Stimulated activated CD8-positive, alpha-beta memory T cell treated with anti-CD3 and anti-CD28 coated beads, Interleukin-7, amount 100 ng/mL, for 4 hours (primary cell): Measurements from ENCODE around the gene EPB41L4A.

Source experiments
- DNase-seq, 2 donors: peaks; one replicate each; pipeline ENCODE4 v3.0.0-alpha.2; 2020; ENCODE audit warnings: low read depth in 2 of 2

The EPB41L4A gene

GRCh38 chr5:112156211-112156610 lies 262.9 kb downstream of the EPB41L4A start:
- DNase-seq: no peak

GRCh38 chr5:112154940-112155686 lies 264.0 kb downstream of the EPB41L4A start:
- DNase-seq: no peak

GRCh38 chr5:112149727-112150126 lies 269.4 kb downstream of the EPB41L4A start:
- no peak for DNase-seq

- peak; percentile 13 to 51 for DNase-seq
These were observed 272.5 kb downstream of the EPB41L4A start for GRCh38 chr5:112146323-112147226.

- DNase-seq: no peak
These were observed 275.4 kb downstream of the EPB41L4A start for GRCh38 chr5:112143690-112144089.

GRCh38 chr5:112142769-112143270 lies 276.3 kb downstream of the EPB41L4A start:
- DNase-seq: no peak

- no peak for DNase-seq
These were observed 277.5 kb downstream of the EPB41L4A start for GRCh38 chr5:112141582-112141981.

GRCh38 chr5:112138526-112138925 lies 280.6 kb downstream of the EPB41L4A start:
- no peak for DNase-seq

- no peak for DNase-seq
These were observed 282.3 kb downstream of the EPB41L4A start for GRCh38 chr5:112136773-112137172.

GRCh38 chr5:112127861-112128260 lies 291.2 kb downstream of the EPB41L4A start:
- DNase-seq: no peak

GRCh38 chr5:112126982-112127381 lies 292.1 kb downstream of the EPB41L4A start:
- DNase-seq: no peak

GRCh38 chr5:112125903-112126302 lies 293.2 kb downstream of the EPB41L4A start:
- no peak for DNase-seq

GRCh38 chr5:112124788-112125187 lies 294.3 kb downstream of the EPB41L4A start:
- DNase-seq: no peak

- DNase-seq: no peak
These were observed 296.0 kb downstream of the EPB41L4A start for GRCh38 chr5:112123086-112123485.

- no peak for DNase-seq
These were observed 296.7 kb downstream of the EPB41L4A start for GRCh38 chr5:112122353-112122752.

- no peak for DNase-seq
These were observed 297.8 kb downstream of the EPB41L4A start for GRCh38 chr5:112121258-112121657.

- no peak for DNase-seq
These were observed 299.1 kb downstream of the EPB41L4A start for GRCh38 chr5:112119969-112120368.

GRCh38 chr5:112119508-112119907 lies 299.6 kb downstream of the EPB41L4A start:
- no peak for DNase-seq

- DNase-seq: no peak
These were observed 301.5 kb downstream of the EPB41L4A start for GRCh38 chr5:112117551-112117950.

- no peak for DNase-seq
These were observed 302.7 kb downstream of the EPB41L4A start for GRCh38 chr5:112116371-112116770.

- DNase-seq: no peak
These were observed 305.5 kb downstream of the EPB41L4A start for GRCh38 chr5:112113565-112113964.
